ENCODE data around the gene SHMT2.

The SHMT2 gene

GRCh38 chr12:57198329-57198728 lies 31.2 kb upstream of the SHMT2 start:
- DNase-seq = no peak

- DNase-seq = no peak
These were observed 30.3 kb upstream of the SHMT2 start for GRCh38 chr12:57199191-57199590.

DNA sequence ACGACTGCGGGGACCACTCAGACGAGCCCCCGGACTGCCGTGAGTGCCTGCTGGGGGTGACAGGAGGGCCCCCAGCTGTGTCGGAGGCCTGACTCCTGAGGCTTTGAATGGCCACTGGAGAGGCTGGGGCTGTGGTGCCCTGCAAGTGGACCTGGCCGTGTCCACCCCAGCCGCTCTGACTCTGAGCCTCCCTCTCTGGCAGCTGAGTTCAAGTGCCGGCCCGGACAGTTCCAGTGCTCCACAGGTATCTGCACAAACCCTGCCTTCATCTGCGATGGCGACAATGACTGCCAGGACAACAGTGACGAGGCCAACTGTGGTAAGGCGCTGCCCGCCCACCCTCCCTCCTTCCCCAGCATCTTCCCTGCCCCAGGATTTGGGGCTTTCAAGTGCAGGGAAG lies 29.0 kb upstream of the SHMT2 start:
- no peak for DNase-seq

DNA sequence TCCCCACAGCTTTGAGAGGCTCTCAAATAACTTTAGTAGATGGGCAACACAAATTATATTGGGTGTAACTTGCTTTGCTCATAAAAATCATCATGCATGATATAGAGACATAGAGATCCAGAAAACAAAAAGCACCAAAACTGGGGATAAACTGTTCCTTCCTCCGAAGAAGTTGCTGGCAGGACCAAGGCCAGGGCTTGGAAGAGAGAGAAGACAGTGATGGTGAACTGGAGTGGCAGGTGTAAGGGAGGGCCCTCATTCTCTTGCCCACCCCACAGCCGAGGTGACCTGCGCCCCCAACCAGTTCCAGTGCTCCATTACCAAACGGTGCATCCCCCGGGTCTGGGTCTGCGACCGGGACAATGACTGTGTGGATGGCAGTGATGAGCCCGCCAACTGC lies 28.3 kb upstream of the SHMT2 start:
- DNase-seq = no peak

GRCh38 chr12:57201631-57202030 lies 27.9 kb upstream of the SHMT2 start:
- DNase-seq = no peak

DNA sequence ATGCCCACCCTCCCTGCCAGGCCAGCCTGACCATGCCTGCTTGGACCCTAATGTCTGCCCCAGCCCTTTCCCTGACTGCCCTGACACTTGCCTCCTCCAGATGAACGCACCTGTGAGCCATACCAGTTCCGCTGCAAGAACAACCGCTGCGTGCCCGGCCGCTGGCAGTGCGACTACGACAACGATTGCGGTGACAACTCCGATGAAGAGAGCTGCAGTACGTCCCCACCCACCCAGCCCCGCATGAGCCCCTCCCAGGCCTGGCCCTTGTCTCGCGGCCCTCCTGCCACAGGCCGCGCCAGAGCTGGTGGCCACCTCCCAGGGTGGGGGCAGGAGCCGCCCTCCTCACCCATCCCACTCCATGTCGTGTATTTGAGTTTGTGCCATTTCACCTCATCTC lies 27.2 kb upstream of the SHMT2 start:
- DNase-seq = no peak

GRCh38 chr12:57203201-57203600 lies 26.3 kb upstream of the SHMT2 start:
- DNase-seq = no peak

DNA sequence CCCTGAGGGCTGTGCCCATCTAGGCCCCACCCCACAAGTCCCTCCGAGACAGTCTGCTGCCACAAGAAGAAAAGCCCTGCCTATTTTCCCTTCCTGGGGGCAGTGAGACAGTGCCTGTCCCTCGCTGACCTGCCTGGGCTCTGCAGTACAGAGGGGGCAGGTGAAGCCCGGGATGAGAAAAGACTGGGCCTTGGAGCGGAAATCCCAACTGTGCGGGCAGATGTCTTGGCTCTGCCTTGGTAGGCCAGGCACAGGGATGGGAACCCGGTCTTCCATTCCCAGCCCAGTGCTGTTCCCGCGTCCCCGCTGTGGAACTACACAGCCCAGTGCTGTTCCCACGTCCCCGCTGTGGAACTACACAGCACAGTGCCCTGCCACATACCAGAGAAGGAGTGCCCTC lies 25.7 kb upstream of the SHMT2 start:
- DNase-seq = no peak

GRCh38 chr12:57204454-57204853 lies 25.1 kb upstream of the SHMT2 start:
- no peak for DNase-seq

- DNase-seq = no peak
These were observed 24.3 kb upstream of the SHMT2 start for GRCh38 chr12:57205186-57205585.

GRCh38 chr12:57205931-57206330 lies 23.6 kb upstream of the SHMT2 start:
- DNase-seq = no peak

DNA sequence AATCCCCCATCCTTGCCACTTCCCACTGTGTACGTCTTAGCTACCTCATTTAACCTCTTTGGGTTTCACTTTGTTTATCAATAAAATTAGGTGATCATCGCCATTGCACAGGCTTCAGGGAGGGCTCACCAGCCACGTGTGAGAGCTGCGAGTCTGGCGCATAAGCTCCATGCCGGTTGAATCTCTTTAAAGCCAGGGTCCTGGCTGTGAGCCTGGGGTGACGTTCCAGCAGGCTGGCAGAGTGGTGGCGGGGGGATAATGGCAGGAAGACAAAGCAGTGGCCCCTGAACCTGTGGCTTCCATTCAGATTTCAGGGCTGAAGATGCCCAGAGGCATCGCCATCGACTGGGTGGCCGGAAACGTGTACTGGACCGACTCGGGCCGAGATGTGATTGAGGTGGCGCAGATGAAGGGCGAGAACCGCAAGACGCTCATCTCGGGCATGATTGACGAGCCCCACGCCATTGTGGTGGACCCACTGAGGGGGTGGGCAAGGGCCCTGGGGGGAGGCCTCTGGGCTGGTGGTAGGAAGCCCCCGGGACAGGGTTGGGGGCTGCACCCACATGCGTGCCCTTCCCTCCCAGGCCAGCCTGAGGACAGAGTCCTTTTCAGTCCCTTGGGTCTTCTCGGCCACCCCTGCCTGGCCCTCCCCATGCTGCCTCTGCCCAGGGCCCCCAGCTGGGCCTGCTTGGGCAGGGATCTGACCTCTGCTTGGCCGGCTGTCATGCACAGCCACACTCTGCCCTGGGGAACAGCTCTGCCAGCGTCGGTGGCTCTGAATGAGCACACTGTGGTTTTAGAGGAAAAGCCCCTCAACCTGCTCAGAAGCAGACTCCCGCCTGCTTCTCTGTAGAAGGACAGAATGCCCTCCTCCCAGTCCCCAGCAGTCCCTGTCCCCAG lies 21.5 kb upstream of the SHMT2 start:
- DNase-seq = no peak

DNA sequence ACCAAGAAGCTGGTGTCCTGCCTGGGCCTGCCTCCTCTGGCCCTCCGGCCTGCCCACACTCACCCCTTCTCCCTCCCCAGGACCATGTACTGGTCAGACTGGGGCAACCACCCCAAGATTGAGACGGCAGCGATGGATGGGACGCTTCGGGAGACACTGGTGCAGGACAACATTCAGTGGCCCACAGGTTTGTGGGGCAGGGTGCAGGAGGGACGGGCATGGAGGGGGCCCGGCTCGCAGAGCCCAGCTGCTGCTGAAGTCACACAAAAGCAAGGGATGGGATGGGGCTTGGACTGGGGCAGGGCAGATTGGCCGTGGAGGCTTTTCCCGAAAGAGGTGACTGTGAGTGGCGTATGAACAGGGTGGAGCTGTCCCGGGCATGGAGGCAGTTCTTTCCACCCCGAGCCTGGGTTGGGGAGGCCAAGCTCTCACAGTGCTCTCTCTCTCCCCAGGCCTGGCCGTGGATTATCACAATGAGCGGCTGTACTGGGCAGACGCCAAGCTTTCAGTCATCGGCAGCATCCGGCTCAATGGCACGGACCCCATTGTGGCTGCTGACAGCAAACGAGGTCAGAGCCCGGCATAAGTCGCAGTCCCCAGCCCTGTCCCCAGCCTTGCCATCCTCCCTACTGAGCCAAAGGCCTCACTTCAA lies 20.8 kb upstream of the SHMT2 start:
- DNase-seq = no peak

- DNase-seq = no peak
These were observed 19.6 kb upstream of the SHMT2 start for GRCh38 chr12:57209916-57210315.

DNA sequence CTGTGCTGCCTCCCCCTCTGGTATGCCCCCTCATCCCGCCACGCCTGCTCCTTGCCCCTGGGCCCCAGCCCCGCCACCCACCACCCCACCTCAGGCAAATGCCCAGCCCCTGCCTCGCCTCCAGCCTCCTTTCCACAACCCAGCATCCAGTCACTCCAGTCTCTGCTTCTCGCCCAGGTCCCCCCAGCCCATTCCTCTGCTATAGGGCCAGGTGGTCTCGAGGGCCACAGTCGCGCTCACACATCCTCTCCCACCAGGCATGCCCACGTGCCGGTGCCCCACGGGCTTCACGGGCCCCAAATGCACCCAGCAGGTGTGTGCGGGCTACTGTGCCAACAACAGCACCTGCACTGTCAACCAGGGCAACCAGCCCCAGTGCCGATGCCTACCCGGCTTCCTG lies 19.1 kb upstream of the SHMT2 start:
- DNase-seq = no peak

GRCh38 chr12:57210926-57211692 lies 18.4 kb upstream of the SHMT2 start:
- DNase-seq = no peak

DNA sequence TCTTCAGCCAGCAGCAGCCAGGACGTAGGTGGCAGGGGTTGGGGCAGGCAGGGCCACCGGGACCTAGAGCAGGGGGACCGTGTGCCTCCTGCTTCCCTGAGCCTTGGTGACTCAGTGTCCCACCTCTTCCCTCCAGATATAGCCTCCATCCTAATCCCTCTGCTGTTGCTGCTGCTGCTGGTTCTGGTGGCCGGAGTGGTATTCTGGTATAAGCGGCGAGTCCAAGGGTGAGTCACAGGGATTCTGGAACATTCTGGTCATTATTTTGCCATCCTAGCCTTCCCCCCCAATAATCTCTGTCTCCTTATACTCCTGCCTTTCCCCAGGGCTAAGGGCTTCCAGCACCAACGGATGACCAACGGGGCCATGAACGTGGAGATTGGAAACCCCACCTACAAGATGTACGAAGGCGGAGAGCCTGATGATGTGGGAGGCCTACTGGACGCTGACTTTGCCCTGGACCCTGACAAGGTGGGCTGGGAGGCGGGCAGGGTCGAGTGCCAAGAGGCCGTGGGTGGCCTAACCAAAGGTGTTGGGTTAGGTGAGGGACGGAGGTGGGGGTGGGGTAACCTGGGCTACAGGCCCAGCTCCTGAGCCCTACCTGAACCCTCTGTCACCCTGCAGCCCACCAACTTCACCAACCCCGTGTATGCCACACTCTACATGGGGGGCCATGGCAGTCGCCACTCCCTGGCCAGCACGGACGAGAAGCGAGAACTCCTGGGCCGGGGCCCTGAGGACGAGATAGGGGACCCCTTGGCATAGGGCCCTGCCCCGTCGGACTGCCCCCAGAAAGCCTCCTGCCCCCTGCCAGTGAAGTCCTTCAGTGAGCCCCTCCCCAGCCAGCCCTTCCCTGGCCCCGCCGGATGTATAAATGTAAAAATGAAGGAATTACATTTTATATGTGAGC lies 17.5 kb upstream of the SHMT2 start:
- DNase-seq = no peak

DNA sequence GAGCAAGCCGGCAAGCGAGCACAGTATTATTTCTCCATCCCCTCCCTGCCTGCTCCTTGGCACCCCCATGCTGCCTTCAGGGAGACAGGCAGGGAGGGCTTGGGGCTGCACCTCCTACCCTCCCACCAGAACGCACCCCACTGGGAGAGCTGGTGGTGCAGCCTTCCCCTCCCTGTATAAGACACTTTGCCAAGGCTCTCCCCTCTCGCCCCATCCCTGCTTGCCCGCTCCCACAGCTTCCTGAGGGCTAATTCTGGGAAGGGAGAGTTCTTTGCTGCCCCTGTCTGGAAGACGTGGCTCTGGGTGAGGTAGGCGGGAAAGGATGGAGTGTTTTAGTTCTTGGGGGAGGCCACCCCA lies 16.8 kb upstream of the SHMT2 start:
- no peak for DNase-seq

DNA sequence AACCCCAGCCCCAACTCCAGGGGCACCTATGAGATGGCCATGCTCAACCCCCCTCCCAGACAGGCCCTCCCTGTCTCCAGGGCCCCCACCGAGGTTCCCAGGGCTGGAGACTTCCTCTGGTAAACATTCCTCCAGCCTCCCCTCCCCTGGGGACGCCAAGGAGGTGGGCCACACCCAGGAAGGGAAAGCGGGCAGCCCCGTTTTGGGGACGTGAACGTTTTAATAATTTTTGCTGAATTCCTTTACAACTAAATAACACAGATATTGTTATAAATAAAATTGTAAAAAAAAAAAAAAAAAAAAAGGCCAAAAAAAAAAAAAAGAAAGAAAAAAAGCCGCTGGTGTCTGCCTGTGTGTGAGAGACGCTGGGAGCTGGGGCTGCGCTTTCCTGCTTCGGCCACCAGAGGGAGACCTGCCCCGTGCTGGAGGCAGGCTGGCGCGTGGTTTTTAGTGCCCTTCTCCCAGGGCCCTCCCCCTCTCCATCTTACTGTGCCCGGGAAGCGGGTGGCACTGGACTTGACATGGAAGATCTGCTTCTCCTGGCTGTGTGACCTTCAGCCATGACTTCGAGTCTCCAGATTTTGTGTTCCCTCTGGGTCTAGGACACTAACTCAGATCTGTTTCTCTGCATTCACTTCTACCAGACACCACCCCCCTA lies 16.3 kb upstream of the SHMT2 start:
- peak; percentile 87 for DNase-seq

DNA sequence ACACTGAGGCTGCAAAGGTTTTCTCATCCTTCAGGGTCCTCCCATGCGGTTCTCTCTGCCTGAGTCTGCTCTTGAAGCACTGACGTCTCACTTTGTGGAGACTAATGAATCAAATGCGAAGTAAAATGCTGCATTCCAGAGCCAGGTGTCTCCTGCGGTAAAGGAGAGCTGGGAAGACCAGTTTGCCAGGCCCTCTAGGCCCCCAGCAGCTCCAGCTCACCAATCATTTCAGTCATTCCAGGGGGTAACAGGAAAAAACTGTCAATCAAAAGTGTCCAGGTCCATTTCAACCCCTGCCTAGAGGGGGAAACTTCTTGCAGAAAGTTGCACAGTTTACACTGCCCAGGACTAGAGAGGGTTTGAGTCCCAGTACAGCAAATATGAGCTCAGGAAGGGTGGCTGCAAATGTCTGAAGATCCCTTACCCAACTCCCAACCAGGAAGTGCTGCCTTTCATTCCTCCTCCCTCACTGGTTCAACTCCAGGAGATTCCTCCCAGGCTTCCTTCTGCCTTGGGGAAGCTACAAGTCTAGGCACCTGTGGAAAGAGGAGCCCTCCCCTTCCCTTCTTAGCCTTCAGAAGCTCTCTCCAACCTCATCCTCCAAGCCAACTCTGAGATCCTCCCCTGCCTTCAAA lies 15.6 kb upstream of the SHMT2 start:
- DNase-seq = no peak

GRCh38 chr12:57214398-57214781 lies 15.1 kb upstream of the SHMT2 start:
- DNase-seq = peak; percentile 82

- DNase-seq = no peak
These were observed 14.4 kb upstream of the SHMT2 start for GRCh38 chr12:57215065-57215464.

All from OCI-M1 (cell line).